ENCODE data around the gene PARD3. TPM values are rescaled to one million over a fixed set of nuclear protein-coding genes. Genes with fewer than 3 reads are reported as not detected.

Gene PARD3
- total RNA-seq, 1 experiment from 2014 or later = 46.3 TPM

DNA sequence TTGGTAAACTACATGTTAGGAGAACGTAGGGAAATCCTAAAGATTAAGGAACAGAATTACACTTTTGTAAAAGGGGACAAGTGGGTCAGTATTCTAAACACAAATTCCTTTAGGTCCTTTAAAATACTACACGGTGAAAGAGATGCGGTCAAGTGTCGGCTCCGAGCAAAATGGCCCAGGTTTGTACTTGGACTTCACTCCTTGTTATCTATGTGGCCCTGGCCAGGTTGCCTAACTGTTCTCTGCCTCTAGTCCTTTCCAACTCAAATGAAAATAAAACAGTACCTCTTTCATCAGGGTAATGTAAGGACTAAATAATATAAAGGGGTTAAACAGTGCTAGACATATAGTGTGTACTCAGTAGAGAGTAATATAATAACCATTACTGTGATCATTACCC lies 344.8 kb downstream of the PARD3 start:
- intact Hi-C loops (cut with micrococcal nuclease) = no loop called here
- Histone ChIP-seq H3K4me1 (ENCODE audit: control insufficient read depth in 1 of 2, insufficient read depth in 2 of 2, low read length in 2 of 2) (peaks cover 0 to 5% of the 10 kb centered on the region in 2 experiments; a peak in 1 of 4 replicates), H3K4me2 (ENCODE audit: low read length) (no peak overlapping the region), H3K27me3 (ENCODE audit: insufficient read depth, low read length) (no peaks in the 10 kb centered on the region), H3K27ac (ENCODE audit: low read depth, low read length) (no peak overlapping the region), H2AFZ (ENCODE audit: low read depth, low read length, poor library complexity, severe bottlenecking) (no peak overlapping the region), H3K36me3 (ENCODE audit: control insufficient read depth in 1 of 2, insufficient read depth in 2 of 2, low read length in 2 of 2) (no peaks in the 10 kb centered on the region), H3K79me2 (ENCODE audit: insufficient read depth, low read length) (no peaks in the 10 kb centered on the region), H4K20me1 (ENCODE audit: insufficient read depth) (no peaks in the 10 kb centered on the region), H3K4me3 (replicated peaks in 1 of 2; ENCODE audit: low read depth in 1 of 2, low read length in 2 of 2) (no peak overlapping the region), H3K9me3 (ENCODE audit: control insufficient read depth in 1 of 2, insufficient read depth in 1 of 2, low read depth in 1 of 2, low read length in 2 of 2) (no peaks in the 10 kb centered on the region), H3K9me2 (ENCODE audit: insufficient read depth) (no peaks in the 10 kb centered on the region), H3K9ac (ENCODE audit: low read length) (no peak overlapping the region)
- BruUV-seq (replicated peaks) = no TSS peak
- TF ChIP-seq ZFX (IDR thresholded peaks at IDR 0.05) (no peak), JUND (IDR thresholded peaks at IDR 0.05) (no peak), CBX3 (IDR thresholded peaks at IDR 0.05; ENCODE audit: low read depth) (no peak), ATF3 (IDR thresholded peaks at IDR 0.05) (no peak), SP1 (IDR thresholded peaks at IDR 0.05; ENCODE audit: low read depth) (no peak), EGR1 (IDR thresholded peaks at IDR 0.05; ENCODE audit: low read depth) (no peak), TCF7L2 (IDR thresholded peaks at IDR 0.05; ENCODE audit: borderline replicate concordance, extremely low read depth, insufficient read depth, insufficient read length) (no peak), ELF1 (IDR thresholded peaks at IDR 0.05; ENCODE audit: borderline replicate concordance, low read depth) (no peak), ZBTB33 (IDR thresholded peaks at IDR 0.05; ENCODE audit: extremely low read depth, insufficient replicate concordance, low read length) (no peak), SIN3A (IDR thresholded peaks at IDR 0.05; ENCODE audit: low read depth) (no peak), POLR2A (IDR thresholded peaks at IDR 0.05; ENCODE audit: borderline replicate concordance, extremely low read depth, insufficient read depth, insufficient read length) (no peak)
- TF ChIP-seq, protein P1, sequence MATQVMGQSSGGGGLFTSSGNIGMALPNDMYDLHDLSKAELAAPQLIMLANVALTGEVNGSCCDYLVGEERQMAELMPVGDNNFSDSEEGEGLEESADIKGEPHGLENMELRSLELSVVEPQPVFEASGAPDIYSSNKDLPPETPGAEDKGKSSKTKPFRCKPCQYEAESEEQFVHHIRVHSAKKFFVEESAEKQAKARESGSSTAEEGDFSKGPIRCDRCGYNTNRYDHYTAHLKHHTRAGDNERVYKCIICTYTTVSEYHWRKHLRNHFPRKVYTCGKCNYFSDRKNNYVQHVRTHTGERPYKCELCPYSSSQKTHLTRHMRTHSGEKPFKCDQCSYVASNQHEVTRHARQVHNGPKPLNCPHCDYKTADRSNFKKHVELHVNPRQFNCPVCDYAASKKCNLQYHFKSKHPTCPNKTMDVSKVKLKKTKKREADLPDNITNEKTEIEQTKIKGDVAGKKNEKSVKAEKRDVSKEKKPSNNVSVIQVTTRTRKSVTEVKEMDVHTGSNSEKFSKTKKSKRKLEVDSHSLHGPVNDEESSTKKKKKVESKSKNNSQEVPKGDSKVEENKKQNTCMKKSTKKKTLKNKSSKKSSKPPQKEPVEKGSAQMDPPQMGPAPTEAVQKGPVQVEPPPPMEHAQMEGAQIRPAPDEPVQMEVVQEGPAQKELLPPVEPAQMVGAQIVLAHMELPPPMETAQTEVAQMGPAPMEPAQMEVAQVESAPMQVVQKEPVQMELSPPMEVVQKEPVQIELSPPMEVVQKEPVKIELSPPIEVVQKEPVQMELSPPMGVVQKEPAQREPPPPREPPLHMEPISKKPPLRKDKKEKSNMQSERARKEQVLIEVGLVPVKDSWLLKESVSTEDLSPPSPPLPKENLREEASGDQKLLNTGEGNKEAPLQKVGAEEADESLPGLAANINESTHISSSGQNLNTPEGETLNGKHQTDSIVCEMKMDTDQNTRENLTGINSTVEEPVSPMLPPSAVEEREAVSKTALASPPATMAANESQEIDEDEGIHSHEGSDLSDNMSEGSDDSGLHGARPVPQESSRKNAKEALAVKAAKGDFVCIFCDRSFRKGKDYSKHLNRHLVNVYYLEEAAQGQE (IDR thresholded peaks at IDR 0.05; ENCODE audit: low read depth) = no peak
- TF ChIP-seq, protein P2, sequence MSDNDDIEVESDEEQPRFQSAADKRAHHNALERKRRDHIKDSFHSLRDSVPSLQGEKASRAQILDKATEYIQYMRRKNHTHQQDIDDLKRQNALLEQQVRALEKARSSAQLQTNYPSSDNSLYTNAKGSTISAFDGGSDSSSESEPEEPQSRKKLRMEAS (IDR thresholded peaks at IDR 0.05) = no peak
- TF ChIP-seq, protein P3, sequence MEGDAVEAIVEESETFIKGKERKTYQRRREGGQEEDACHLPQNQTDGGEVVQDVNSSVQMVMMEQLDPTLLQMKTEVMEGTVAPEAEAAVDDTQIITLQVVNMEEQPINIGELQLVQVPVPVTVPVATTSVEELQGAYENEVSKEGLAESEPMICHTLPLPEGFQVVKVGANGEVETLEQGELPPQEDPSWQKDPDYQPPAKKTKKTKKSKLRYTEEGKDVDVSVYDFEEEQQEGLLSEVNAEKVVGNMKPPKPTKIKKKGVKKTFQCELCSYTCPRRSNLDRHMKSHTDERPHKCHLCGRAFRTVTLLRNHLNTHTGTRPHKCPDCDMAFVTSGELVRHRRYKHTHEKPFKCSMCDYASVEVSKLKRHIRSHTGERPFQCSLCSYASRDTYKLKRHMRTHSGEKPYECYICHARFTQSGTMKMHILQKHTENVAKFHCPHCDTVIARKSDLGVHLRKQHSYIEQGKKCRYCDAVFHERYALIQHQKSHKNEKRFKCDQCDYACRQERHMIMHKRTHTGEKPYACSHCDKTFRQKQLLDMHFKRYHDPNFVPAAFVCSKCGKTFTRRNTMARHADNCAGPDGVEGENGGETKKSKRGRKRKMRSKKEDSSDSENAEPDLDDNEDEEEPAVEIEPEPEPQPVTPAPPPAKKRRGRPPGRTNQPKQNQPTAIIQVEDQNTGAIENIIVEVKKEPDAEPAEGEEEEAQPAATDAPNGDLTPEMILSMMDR (IDR thresholded peaks at IDR 0.05 in 2 of 3, conservative IDR thresholded peaks at IDR 0.05 in 1 of 3; ENCODE audit: borderline replicate concordance in 1 of 3, insufficient read depth in 1 of 3, low read depth in 2 of 3, low read length in 2 of 3) = no peak
- no peak for DNase-seq (ENCODE audit: low read depth, low spot score)
- ChIA-PET RAD21 (ENCODE audit: low non-redundant PET in 1 of 2, low total read pairs in 2 of 2, uncharacterized antibody in 2 of 2, unreplicated experiment in 2 of 2) (no interaction called here), CTCF (no interaction called here), POLR2A (no interaction called here)
- no peak for ATAC-seq

Measured in HCT116 (cell line).